DOHH2 (cell line): ENCODE measurements around the gene DYNC2H1.

Experiments used
- H3F3A ChIP-seq: fragments of 200-600 bp; sonication (generic), shearing (Covaris generic); 2 replicates; pipeline ENCODE4 v1.6.0; 2016; ENCODE audit warnings: antibody characterized with exemption, mild to moderate bottlenecking; ENCODE audit not compliant: control insufficient read depth, insufficient read depth
- H3K27ac ChIP-seq: fragments of 200-600 bp; sonication (generic); 2 replicates; pipeline ENCODE4 v1.5.1; 2014; ENCODE audit warnings: low read depth, mild to moderate bottlenecking, low read length, moderate library complexity
- H3K27me3 ChIP-seq: fragments of 200-600 bp; sonication (generic); 2 replicates; pipeline ENCODE4 v1.6.1; 2014; ENCODE audit warnings: mild to moderate bottlenecking, low read length, mixed read lengths; ENCODE audit not compliant: control insufficient read depth
- H3K36me3 ChIP-seq: fragments of 200-600 bp; sonication (generic); 2 replicates; pipeline ENCODE4 v1.6.1; 2014; ENCODE audit warnings: mild to moderate bottlenecking, low read length, moderate library complexity, mixed read lengths; ENCODE audit not compliant: control insufficient read depth
- H3K4me1 ChIP-seq: fragments of 200-600 bp; sonication (generic); 2 replicates; pipeline ENCODE4 v1.6.1; 2014; ENCODE audit warnings: mild to moderate bottlenecking, low read length, mixed read lengths; ENCODE audit not compliant: control insufficient read depth
- H3K4me2 ChIP-seq: fragments of 200-600 bp; sonication (generic); 2 replicates; pipeline ENCODE4 v1.6.0; 2014; ENCODE audit warnings: mild to moderate bottlenecking, low read length, moderate library complexity
- H3K4me3 ChIP-seq: fragments of 200-600 bp; sonication (generic); 2 replicates; pipeline ENCODE4 v1.5.1; 2014; ENCODE audit warnings: mild to moderate bottlenecking, low read length, mixed read lengths
- H3K79me2 ChIP-seq: fragments of 200-600 bp; sonication (generic); 2 replicates; pipeline ENCODE4 v1.6.1; 2014; ENCODE audit warnings: mild to moderate bottlenecking, low read length, mixed read lengths; ENCODE audit not compliant: control insufficient read depth
- H3K9me2 ChIP-seq: fragments of 200-600 bp; sonication (generic); replicated peaks from 2 replicates; pipeline ENCODE4 v1.6.1; 2014; ENCODE audit warnings: mild to moderate bottlenecking, low read length, mixed read lengths; ENCODE audit not compliant: control insufficient read depth
- H3K9me3 ChIP-seq: fragments of 200-600 bp; sonication (generic); 2 replicates; pipeline ENCODE4 v1.6.1; 2014; ENCODE audit warnings: antibody characterized with exemption, low read length, mixed read lengths; ENCODE audit not compliant: control insufficient read depth, insufficient read depth
- H4K20me1 ChIP-seq: fragments of 200-600 bp; sonication (generic); 2 replicates; pipeline ENCODE4 v1.6.0; 2014; ENCODE audit warnings: low read depth, mild to moderate bottlenecking, antibody characterized with exemption, low read length, moderate library complexity; ENCODE audit not compliant: control insufficient read depth, insufficient read depth
- EZH2phosphoT487 ChIP-seq: fragments of 200-600 bp; sonication (generic); IDR thresholded peaks from 2 replicates; pipeline ENCODE4 v1.6.1; 2017; ENCODE audit warnings: borderline replicate concordance, mild to moderate bottlenecking, antibody characterized with exemption, low read length, moderate library complexity, mixed read lengths
- TF ChIP-seq, protein P1 (sequence below): fragments of 200-600 bp; sonication (generic); IDR thresholded peaks from one replicate; pipeline ENCODE4 v1.5.1; 2014; ENCODE audit warnings: antibody characterized with exemption, mild to moderate bottlenecking, low read depth, low read length; ENCODE audit not compliant: poor library complexity, severe bottlenecking

DYNC2H1 gene

DNA sequence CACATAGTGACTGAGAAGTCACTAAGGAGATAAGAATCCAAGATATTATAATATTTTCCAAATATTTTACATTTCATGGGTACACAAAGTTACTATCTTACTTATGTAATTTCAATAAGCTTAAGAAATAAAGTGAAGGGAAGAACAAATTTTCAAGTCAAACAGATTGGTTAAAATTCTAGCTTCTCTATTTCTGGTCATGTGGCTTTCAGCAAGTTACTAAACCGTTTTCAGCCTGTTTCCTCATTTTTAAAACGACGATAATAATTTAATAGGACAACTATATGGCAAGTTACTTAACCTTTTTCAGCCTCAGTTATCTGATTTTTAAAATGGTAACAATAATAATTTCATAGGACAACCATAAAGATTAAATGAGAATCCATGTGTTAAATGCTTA, 32.9 kb upstream of the DYNC2H1 start:
- H3K4me2 ChIP-seq, result no peak overlapping the region
- no peak overlapping the region for H3K27ac ChIP-seq
- no peaks in the 10 kb centered on the region for H3K9me3 ChIP-seq
- H4K20me1 ChIP-seq, result no peaks in the 10 kb centered on the region
- H3K79me2 ChIP-seq, result peaks cover 55% of the 10 kb centered on the region
- H3K27me3 ChIP-seq, result no peaks in the 10 kb centered on the region
- H3K4me3 ChIP-seq, result no peak overlapping the region
- H3K4me1 ChIP-seq, result peaks cover 3% of the 10 kb centered on the region; the same call in 1 of the 2 replicates
- peaks cover 81% of the 10 kb centered on the region for H3K36me3 ChIP-seq
- TF ChIP-seq, protein P1, sequence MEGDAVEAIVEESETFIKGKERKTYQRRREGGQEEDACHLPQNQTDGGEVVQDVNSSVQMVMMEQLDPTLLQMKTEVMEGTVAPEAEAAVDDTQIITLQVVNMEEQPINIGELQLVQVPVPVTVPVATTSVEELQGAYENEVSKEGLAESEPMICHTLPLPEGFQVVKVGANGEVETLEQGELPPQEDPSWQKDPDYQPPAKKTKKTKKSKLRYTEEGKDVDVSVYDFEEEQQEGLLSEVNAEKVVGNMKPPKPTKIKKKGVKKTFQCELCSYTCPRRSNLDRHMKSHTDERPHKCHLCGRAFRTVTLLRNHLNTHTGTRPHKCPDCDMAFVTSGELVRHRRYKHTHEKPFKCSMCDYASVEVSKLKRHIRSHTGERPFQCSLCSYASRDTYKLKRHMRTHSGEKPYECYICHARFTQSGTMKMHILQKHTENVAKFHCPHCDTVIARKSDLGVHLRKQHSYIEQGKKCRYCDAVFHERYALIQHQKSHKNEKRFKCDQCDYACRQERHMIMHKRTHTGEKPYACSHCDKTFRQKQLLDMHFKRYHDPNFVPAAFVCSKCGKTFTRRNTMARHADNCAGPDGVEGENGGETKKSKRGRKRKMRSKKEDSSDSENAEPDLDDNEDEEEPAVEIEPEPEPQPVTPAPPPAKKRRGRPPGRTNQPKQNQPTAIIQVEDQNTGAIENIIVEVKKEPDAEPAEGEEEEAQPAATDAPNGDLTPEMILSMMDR, result no peak
- no peak for TF ChIP-seq EZH2phosphoT487
- no peaks in the 10 kb centered on the region for H3K9me2 ChIP-seq
- H3F3A ChIP-seq, result no peaks in the 10 kb centered on the region; the same call in 1 of the 2 replicates

DNA sequence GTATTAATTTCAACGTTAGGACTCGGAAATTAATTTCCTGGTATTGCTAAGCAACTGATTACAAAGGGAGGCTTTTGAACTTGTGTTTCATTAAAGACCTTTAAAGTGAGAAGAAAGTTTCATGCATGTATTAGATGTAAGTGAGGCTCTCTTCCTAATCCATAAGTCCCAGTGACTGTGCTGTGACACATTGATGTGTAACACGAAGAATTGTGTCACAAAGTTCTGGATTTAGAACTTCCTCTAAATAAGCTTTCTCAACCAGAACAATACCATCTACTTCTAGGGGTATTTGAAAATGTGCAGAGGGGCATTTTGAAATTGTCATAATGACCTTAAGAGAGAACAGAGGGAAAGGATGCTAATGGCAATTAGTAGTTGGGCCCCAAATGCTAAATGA, 31.7 kb upstream of the DYNC2H1 start:
- Histone ChIP-seq H3K9me3 (no peaks in the 10 kb centered on the region), H4K20me1 (no peaks in the 10 kb centered on the region; the same call in 1 of the 2 replicates), H3F3A (no peaks in the 10 kb centered on the region; the same call in 1 of the 2 replicates), H3K4me1 (no peaks in the 10 kb centered on the region), H3K27me3 (no peaks in the 10 kb centered on the region), H3K79me2 (peaks cover 52% of the 10 kb centered on the region), H3K27ac (no peak overlapping the region), H3K4me2 (no peak overlapping the region), H3K9me2 (no peaks in the 10 kb centered on the region), H3K36me3 (peaks cover 89% of the 10 kb centered on the region), H3K4me3 (no peak overlapping the region)
- no peak for TF ChIP-seq EZH2phosphoT487
- TF ChIP-seq, protein P1, result no peak

DNA sequence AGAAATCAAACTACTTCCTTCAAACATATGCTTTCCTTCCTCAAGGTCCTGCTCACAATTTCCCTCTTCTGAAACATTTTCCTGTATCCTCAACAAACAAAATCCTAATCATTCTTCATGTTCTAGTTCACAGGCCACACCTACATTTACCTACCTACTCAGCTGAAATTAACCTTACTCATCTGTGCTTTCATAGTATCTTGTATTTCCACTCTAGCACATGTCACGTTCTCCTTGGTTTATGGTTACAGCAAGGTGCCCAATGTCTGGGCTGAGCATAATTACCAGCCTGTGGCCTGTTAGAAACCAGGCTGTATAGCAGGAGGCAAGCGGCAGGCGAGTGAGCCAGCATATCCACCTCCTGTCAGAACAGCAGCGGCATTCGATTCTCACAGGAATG, 30.5 kb upstream of the DYNC2H1 start:
- Histone ChIP-seq H3K4me1 (no peaks in the 10 kb centered on the region), H3K9me2 (no peaks in the 10 kb centered on the region), H3K27ac (no peak overlapping the region), H3K4me2 (no peak overlapping the region), H3K36me3 (peaks cover 94% of the 10 kb centered on the region), H3F3A (no peaks in the 10 kb centered on the region; the same call in 1 of the 2 replicates), H3K4me3 (no peak overlapping the region), H3K9me3 (no peaks in the 10 kb centered on the region), H4K20me1 (no peaks in the 10 kb centered on the region; the same call in 1 of the 2 replicates), H3K79me2 (peaks cover 55% of the 10 kb centered on the region), H3K27me3 (no peaks in the 10 kb centered on the region)
- no peak for TF ChIP-seq EZH2phosphoT487
- TF ChIP-seq, protein P1, result no peak

DNA sequence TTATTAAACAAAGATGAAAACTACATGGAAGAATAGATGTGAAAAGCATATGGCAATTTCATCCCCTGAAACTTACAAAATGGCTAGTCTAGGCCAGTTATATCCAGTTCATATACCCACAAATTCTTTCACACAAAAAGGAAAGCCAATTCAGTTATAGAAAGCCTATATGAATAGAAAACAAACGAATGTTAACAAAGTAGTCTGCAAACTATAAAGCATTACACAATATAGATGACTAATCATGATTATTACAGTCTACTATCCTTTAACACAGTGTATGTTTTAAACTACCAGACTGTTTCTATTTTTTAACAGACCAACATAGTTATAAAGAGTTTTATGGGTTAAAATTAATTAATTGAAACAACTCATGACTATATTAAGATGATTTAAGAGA, 29.4 kb upstream of the DYNC2H1 start:
- TF ChIP-seq EZH2phosphoT487, result no peak
- TF ChIP-seq, protein P1, result no peak
- no peak overlapping the region for H3K27ac ChIP-seq
- H3K36me3 ChIP-seq, result peaks cover 95% of the 10 kb centered on the region
- H3F3A ChIP-seq, result no peaks in the 10 kb centered on the region
- peaks cover 55% of the 10 kb centered on the region for H3K79me2 ChIP-seq
- H3K4me3 ChIP-seq, result no peak overlapping the region
- no peak overlapping the region for H3K4me2 ChIP-seq
- no peaks in the 10 kb centered on the region for H3K27me3 ChIP-seq
- no peaks in the 10 kb centered on the region for H3K4me1 ChIP-seq
- no peaks in the 10 kb centered on the region; the same call in 1 of the 2 replicates for H4K20me1 ChIP-seq
- no peaks in the 10 kb centered on the region for H3K9me2 ChIP-seq
- H3K9me3 ChIP-seq, result no peaks in the 10 kb centered on the region
